ENCODE data around the gene MT1H. TPM values are rescaled to one million over a fixed set of nuclear protein-coding genes. Genes with fewer than 3 reads are reported as not detected.
"Not testable (repeated sequence)": the region's sequence is repeated elsewhere in the genome, so short reads cannot be mapped to it uniquely, and the experiment has no call there.

MT1H gene
- total RNA-seq, 1 donor from 2014 or later: not detected

DNA sequence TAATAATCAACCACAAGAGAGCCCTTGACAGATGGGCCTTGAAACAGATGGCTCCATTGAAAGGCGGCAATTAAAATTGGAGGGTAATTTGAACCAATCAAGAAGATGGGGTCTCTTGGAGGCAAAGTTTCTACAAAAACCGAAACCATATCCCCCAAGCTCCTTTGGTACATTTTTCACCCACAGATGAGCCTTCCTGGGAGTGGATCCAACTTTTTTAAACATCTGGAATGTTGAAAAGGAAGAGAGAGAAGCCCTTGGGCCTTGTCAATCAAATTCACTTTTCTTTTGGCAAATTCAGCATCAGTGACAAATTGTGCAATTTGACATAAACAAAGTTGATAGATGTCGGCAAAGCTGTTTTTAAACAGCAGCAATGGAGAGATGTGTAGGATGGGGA lies 47.1 kb downstream of the MT1H start:
- Mint-ChIP-seq H3K27me3 (ENCODE audit: low read depth) (peaks cover 16% of the 10 kb centered on the region), H3K9me3 (no peaks in the 10 kb centered on the region), H3K27ac (no peak overlapping the region), H3K4me1 (no peaks in the 10 kb centered on the region), H3K36me3 (no peaks in the 10 kb centered on the region), H3K4me3 (no peak overlapping the region)
- DNase-seq (ENCODE audit: low spot score in 2 of 2, unreplicated experiment in 2 of 2): no peak
- no peak for TF ChIP-seq CTCF (IDR thresholded peaks at IDR 0.05; ENCODE audit: unreplicated experiment)

DNA sequence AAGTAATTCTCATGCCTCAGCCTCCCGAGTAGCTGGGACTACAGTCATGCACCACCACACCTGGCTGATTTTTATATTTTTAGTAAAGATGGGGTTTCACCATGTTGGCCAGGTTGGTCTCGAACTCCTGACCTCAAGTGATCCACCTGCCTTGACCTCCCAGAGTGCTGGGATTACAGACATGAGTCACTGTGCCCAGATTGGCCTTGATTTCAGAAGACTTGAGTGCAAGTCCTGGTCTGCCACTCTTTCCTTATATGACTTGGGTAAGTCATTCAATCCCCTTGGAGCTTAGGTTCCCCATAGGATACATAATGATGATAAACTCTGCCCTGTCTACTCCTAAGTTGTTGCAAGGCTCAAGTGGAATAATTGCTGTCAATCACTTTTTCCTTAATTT lies 47.9 kb downstream of the MT1H start:
- not testable (repeated sequence) for H3K36me3 Mint-ChIP-seq; H3K27ac Mint-ChIP-seq; H3K9me3 Mint-ChIP-seq; H3K4me3 Mint-ChIP-seq; H3K4me1 Mint-ChIP-seq; DNase-seq (ENCODE audit: low spot score in 2 of 2, unreplicated experiment in 2 of 2)
- peaks cover 22% of the 10 kb centered on the region for H3K27me3 Mint-ChIP-seq (ENCODE audit: low read depth)

Other genes starting within 250 kb of the MT1H start
- gene AMFR, start 244.3 kb upstream of the MT1H start, total RNA-seq: 54.6 to 60.0 TPM (median 58.1 TPM) in 3 replicates
- 134 to 141 TPM (median 136 TPM) in 3 replicates for gene NUDT21, start 218.5 kb upstream of the MT1H start, total RNA-seq
- 34.3 to 37.2 TPM (median 35.5 TPM) in 3 replicates for gene OGFOD1, start 218.3 kb upstream of the MT1H start, total RNA-seq
- 58.2 to 63.1 TPM (median 60.8 TPM) in 3 replicates for gene BBS2, start 149.8 kb upstream of the MT1H start, total RNA-seq
- gene MT4, start 104.7 kb upstream of the MT1H start, total RNA-seq: not detected in 3 replicates
- gene MT3, start 80.3 kb upstream of the MT1H start, total RNA-seq: not detected in 3 replicates
- 4.4 to 5.7 TPM (median 5.3 TPM) in 3 replicates for gene MT2A, start 61.2 kb upstream of the MT1H start, total RNA-seq
- gene MT1E, start 44.0 kb upstream of the MT1H start, total RNA-seq: 0.99 TPM in 1 of 3 replicates, not detected in the others
- not detected in 3 replicates for gene MT1M, start 37.2 kb upstream of the MT1H start, total RNA-seq
- gene MT1A, start 31.1 kb upstream of the MT1H start, total RNA-seq: not detected in 3 replicates
- not detected in 3 replicates for gene MT1B, start 17.9 kb upstream of the MT1H start, total RNA-seq
- gene MT1F, start 11.9 kb upstream of the MT1H start, total RNA-seq: 0.63 to 0.95 TPM (median 0.66 TPM) in 3 replicates
- gene MT1G, start 1.7 kb upstream of the MT1H start, total RNA-seq: not detected in 3 replicates
- gene MT1X, start 12.7 kb downstream of the MT1H start, total RNA-seq: 6.8 to 8.9 TPM (median 7.1 TPM) in 3 replicates
- gene NUP93, start 60.3 kb downstream of the MT1H start, total RNA-seq: 66.3 to 74.6 TPM (median 69.1 TPM) in 3 replicates
- gene SLC12A3, start 195.4 kb downstream of the MT1H start, total RNA-seq: not detected in 3 replicates